HG02840 (cell line): ENCODE results near the gene SMAP1.
A peak's percentile ranks its signal among the peaks of the same experiment; 100 is the strongest.
"Not testable (repeated sequence)": the region's sequence is repeated elsewhere in the genome, so short reads cannot be mapped to it uniquely, and the experiment has no call there.

Source experiments
- ATAC-seq: cut with Tn5 transposase; IDR thresholded peaks from one replicate; pipeline ENCODE4 v1.9.1; 2021; ENCODE audit warnings: mild to moderate bottlenecking, moderate library complexity, moderate number of reproducible peaks; ENCODE audit not compliant: unreplicated experiment, low FRiP score

The SMAP1 gene

GRCh38 chr6:70735513-70735912 lies 67.8 kb downstream of the SMAP1 start:
- ATAC-seq = no peak

- no peak for ATAC-seq
Observed at GRCh38 chr6:70738028-70738427, 70.3 kb downstream of the SMAP1 start.

GRCh38 chr6:70739534-70739933 lies 71.9 kb downstream of the SMAP1 start:
- no peak for ATAC-seq

- ATAC-seq = not testable (repeated sequence)
Observed at GRCh38 chr6:70740746-70741145, 73.1 kb downstream of the SMAP1 start.

GRCh38 chr6:70742462-70742861 lies 74.8 kb downstream of the SMAP1 start:
- not testable (repeated sequence) for ATAC-seq

GRCh38 chr6:70753870-70754380 lies 86.2 kb downstream of the SMAP1 start:
- no peak for ATAC-seq

GRCh38 chr6:70758883-70759282 lies 91.2 kb downstream of the SMAP1 start:
- no peak for ATAC-seq

GRCh38 chr6:70763754-70764510 lies 96.2 kb downstream of the SMAP1 start:
- no peak for ATAC-seq

- ATAC-seq = no peak
Observed at GRCh38 chr6:70764706-70765105, 97.0 kb downstream of the SMAP1 start.

- not testable (repeated sequence) for ATAC-seq
Observed at GRCh38 chr6:70771351-70771750, 103.7 kb downstream of the SMAP1 start.

- ATAC-seq = no peak
Observed at GRCh38 chr6:70779934-70780333, 112.3 kb downstream of the SMAP1 start.

- no peak for ATAC-seq
Observed at GRCh38 chr6:70790483-70791224, 123.0 kb downstream of the SMAP1 start.

GRCh38 chr6:70797625-70798024 lies 129.9 kb downstream of the SMAP1 start:
- peak; percentile 94 for ATAC-seq

- no peak for ATAC-seq
Observed at GRCh38 chr6:70806086-70806485, 138.4 kb downstream of the SMAP1 start.

- no peak for ATAC-seq
Observed at GRCh38 chr6:70811788-70812187, 144.1 kb downstream of the SMAP1 start.

- no peak for ATAC-seq
Observed at GRCh38 chr6:70813885-70814284, 146.2 kb downstream of the SMAP1 start.

GRCh38 chr6:70819646-70820045 lies 152.0 kb downstream of the SMAP1 start:
- no peak for ATAC-seq

GRCh38 chr6:70820778-70821177 lies 153.1 kb downstream of the SMAP1 start:
- no peak for ATAC-seq

- no peak for ATAC-seq
Observed at GRCh38 chr6:70821751-70822150, 154.1 kb downstream of the SMAP1 start.

- no peak for ATAC-seq
Observed at GRCh38 chr6:70823651-70824050, 156.0 kb downstream of the SMAP1 start.

GRCh38 chr6:70831427-70831826 lies 163.7 kb downstream of the SMAP1 start:
- no peak for ATAC-seq

GRCh38 chr6:70834520-70834919 lies 166.8 kb downstream of the SMAP1 start:
- no peak for ATAC-seq
